Measurements from ENCODE around the gene C9orf72. TPM values are rescaled to one million over a fixed set of nuclear protein-coding genes. Genes with fewer than 3 reads are reported as not detected.

C9orf72 gene
- total RNA-seq, 3 donors from 2014 or later = 12.5 to 20.5 (median 14.6) TPM

DNA sequence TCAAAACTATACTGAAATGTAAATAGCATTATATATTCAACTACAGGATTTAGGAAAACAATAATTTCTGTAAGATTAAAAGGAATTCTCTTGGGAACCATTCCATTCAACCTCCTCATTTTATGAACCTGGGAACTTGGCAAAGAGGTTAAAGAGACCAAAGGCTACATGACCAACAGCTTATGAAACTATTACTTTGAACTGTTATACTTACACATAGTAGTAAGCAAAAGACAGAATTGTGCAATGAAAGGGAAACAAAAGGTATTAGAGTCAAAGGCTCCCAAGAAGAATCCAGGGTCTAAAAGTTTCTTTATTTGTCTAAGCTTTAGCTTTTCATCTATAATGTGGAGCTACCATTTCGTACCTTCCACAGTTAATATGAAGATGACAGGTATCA is 7.2 kb downstream of the C9orf72 start:
- ATAC-seq (no peak), DNase-seq (no peak)
- intact Hi-C loops (cut with DNase I, micrococcal nuclease) = no loop called here
- no peak overlapping the region for H3K4me3 ChIP-seq
- H3K9me3 ChIP-seq = no peaks in the 10 kb centered on the region
- TF ChIP-seq, protein P1, sequence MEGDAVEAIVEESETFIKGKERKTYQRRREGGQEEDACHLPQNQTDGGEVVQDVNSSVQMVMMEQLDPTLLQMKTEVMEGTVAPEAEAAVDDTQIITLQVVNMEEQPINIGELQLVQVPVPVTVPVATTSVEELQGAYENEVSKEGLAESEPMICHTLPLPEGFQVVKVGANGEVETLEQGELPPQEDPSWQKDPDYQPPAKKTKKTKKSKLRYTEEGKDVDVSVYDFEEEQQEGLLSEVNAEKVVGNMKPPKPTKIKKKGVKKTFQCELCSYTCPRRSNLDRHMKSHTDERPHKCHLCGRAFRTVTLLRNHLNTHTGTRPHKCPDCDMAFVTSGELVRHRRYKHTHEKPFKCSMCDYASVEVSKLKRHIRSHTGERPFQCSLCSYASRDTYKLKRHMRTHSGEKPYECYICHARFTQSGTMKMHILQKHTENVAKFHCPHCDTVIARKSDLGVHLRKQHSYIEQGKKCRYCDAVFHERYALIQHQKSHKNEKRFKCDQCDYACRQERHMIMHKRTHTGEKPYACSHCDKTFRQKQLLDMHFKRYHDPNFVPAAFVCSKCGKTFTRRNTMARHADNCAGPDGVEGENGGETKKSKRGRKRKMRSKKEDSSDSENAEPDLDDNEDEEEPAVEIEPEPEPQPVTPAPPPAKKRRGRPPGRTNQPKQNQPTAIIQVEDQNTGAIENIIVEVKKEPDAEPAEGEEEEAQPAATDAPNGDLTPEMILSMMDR (IDR thresholded peaks at IDR 0.05) = no peak
- H3K36me3 ChIP-seq (ENCODE audit: low read depth) = no peaks in the 10 kb centered on the region
- H3K4me1 ChIP-seq (ENCODE audit: low read depth) = no peaks in the 10 kb centered on the region

DNA sequence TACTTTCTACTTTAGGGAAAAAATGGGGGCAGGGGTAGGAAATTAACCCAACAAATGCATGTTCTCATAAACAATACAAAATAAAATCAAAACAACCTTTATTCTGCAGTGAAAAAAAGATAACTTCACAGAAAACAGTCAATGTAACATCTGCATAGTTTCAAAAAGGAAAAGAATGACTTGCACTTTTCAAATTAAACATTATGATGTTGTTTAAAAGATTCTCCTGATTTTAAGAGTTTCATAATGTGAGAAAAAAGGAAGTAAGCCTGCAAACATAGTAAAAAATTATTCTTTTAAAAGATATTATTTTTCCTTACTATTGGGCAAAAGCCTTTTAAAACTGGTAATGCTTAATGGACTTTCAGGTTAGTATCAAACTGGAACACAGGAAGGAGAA is 7.6 kb downstream of the C9orf72 start:
- DNase-seq (no peak), ATAC-seq (no peak)
- Histone ChIP-seq H3K9me3 (no peaks in the 10 kb centered on the region), H3K36me3 (ENCODE audit: low read depth) (no peaks in the 10 kb centered on the region), H3K4me1 (ENCODE audit: low read depth) (no peaks in the 10 kb centered on the region), H3K4me3 (no peak overlapping the region)
- TF ChIP-seq, protein P1 (IDR thresholded peaks at IDR 0.05) = no peak
- intact Hi-C loops (cut with DNase I, micrococcal nuclease) = no loop called here

DNA sequence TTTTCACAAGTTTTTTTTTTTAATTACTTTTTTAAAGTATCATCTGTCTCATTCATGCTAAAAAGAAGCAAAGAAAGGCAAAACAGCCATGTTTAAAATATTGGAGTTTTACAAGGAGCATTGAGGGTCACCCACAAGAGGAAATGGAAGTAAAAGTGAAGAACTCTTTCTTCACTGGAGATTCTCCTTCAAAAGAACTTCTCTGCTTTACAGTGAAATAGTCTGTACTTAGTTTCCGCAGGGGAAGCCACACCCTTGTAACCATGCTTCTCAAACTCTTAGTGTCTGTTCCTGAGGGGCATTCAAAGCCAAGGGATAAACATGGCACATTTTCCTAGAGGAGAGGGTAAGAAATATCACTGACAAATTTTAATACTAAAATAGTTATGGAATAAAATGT is 8.6 kb downstream of the C9orf72 start:
- ATAC-seq (no peak), DNase-seq (no peak)
- no peak overlapping the region for H3K4me3 ChIP-seq
- H3K36me3 ChIP-seq (ENCODE audit: low read depth) = no peaks in the 10 kb centered on the region
- intact Hi-C loops (cut with DNase I, micrococcal nuclease) = no loop called here
- H3K4me1 ChIP-seq (ENCODE audit: low read depth) = no peaks in the 10 kb centered on the region
- TF ChIP-seq, protein P1 (IDR thresholded peaks at IDR 0.05) = no peak
- H3K9me3 ChIP-seq = no peaks in the 10 kb centered on the region

DNA sequence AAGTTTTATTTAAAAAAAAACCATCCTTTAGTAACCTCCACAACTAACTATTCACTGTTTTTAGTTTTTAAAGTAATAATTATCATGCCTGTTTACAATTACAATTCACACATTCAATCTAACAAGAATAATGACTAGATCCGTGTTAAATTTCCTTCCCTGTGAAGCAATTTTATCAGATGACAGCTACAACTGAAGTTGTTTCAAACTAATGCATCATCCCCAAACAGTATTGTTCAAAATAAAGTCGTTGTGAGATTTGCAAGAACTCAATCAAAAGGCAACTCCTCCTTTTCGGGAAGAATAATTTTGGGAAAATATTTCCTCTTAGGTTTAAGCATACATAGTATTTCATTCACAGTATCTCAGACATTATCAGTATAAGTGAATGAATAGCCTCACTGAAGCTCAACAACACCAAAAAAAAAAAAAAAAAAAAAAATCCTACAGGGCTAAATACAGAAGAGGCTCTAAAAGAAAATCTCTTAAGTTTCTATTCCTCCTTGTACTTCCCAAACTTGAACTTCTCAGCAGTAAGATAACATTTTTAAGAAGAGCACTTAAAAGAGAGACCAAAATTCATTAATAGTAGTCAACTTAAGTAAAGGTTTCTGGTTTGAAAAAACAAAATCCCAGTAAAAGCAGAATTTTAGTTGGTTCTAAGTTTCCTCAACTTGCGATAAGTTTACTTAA is 9.4 kb downstream of the C9orf72 start:
- no peak for DNase-seq
- intact Hi-C loops (cut with DNase I, micrococcal nuclease) = no loop called here
- TF ChIP-seq, protein P1 (IDR thresholded peaks at IDR 0.05) = no peak
- no peak overlapping the region for H3K4me3 ChIP-seq
- no peaks in the 10 kb centered on the region for H3K36me3 ChIP-seq (ENCODE audit: low read depth)
- ATAC-seq = no peak
- H3K4me1 ChIP-seq (ENCODE audit: low read depth) = no peaks in the 10 kb centered on the region
- H3K9me3 ChIP-seq = no peaks in the 10 kb centered on the region

DNA sequence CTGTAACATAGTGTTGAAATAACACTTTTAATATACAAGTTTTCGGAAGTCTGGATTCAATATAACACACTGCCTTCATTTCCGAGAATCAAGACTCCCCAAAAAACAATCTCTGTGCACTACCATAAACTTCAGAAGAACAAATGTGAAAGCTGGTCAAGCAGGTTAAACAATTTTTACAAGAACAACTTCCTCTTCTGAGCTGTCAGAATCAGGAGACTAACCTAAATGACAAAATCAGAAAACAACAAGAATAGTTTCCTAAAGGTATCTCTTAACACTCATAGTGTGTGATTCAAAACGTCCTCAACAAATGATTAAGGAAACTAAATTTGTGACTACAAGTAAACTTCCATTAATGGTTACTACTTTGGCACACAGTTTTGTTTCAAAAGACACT is 11.6 kb downstream of the C9orf72 start:
- intact Hi-C loops (cut with DNase I, micrococcal nuclease) = no loop called here
- peak; percentile 55 for ATAC-seq

More for the DNA sequence above, 11.6 kb downstream of the C9orf72 start:
- TF ChIP-seq, protein P1 (IDR thresholded peaks at IDR 0.05) = no peak
- Histone ChIP-seq H3K9me3 (no peaks in the 10 kb centered on the region), H3K36me3 (ENCODE audit: low read depth) (no peaks in the 10 kb centered on the region), H3K4me3 (no peak overlapping the region), H3K4me1 (ENCODE audit: low read depth) (no peaks in the 10 kb centered on the region)
- no peak for DNase-seq
